Measurements from ENCODE around the gene NEK8.

The NEK8 gene

DNA sequence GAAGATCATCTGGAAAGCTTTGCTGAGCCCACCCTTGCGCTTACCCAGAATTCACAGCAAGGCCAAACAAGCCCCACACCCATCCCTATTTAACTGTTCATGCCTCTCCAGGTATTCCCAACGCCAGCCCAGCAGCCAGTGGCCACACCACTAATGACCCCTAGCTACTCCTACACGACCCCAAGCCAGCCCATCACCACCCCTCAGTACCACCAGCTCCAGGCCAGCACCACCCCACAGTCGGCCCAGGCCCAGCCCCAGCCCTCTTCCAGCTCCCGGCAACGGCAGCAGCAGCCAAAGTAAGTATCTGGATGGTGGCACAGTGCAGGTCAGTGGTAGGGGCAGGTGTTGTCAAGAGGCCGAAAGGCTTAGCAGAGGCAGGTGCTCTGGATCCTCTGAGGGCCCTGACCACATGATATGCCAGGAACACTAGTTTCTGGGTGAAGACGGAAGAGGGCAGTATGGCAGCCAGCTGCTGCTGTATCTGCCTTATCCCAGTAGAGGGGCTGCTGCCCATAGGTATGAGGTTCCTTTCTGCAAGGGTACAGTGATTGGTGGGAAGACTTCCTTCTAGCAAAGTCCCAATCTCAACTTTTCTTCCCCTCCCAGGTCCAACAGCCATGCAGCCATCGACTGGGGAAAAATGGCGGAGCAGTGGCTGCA lies 27.6 kb upstream of the NEK8 start:
- no peaks in the 10 kb centered on the region for H3K4me1 ChIP-seq (ENCODE audit: control insufficient read depth, insufficient read depth, low read length, poor library complexity, severe bottlenecking)
- H3K36me3 ChIP-seq (ENCODE audit: control insufficient read depth, insufficient read depth, low read length), result peaks cover 87% of the 10 kb centered on the region
- no peaks in the 10 kb centered on the region for H3K9me3 ChIP-seq (ENCODE audit: control insufficient read depth, low read length)
- H3K27ac ChIP-seq (ENCODE audit: low read depth, low read length, severe bottlenecking), result no peak overlapping the region
- no peak overlapping the region for H3K4me3 ChIP-seq (ENCODE audit: extremely low read depth, insufficient read depth, low read length, poor library complexity, severe bottlenecking)
- 97 to 99% methylated on average over 7 to 9 of the region's 10 CpGs for WGBS, 2 experiments (ENCODE audit: insufficient coverage in 2 of 2)

DNA sequence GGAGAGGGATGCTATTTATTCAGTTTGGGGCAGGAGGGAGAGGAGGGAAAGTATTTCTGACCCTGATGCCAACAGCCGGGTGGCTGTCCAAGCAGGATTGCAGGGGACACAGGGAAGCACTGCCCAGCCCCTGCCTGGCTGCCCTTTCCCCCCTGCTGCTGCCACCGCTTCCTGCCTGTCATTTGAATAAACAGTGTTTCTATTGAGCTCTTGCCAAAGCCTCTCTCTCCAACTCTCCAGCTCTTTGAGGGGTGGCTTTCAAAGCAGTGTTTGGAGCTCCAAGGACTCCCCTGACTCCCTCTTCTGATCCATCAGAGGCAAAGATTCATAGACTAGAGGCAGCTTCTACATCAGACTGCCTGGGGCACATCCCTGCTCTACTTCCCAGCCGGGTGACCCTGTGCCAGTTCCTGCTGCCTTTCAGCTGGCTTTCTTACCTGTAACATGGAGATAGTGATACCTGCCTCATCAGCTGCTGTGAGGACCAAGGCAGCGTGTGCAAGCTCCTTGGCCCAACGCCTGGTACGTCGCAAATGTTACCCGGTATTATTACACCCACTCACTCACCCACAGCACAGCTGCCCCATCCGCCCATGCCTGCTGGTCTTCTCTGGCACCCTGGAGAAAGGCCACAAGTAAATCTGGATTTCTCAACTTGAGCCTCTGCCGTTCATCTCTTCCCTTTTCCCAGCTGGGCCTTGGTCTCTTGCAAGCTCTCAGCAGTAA lies 26.4 kb upstream of the NEK8 start:
- Histone ChIP-seq H3K36me3 (ENCODE audit: control insufficient read depth, insufficient read depth, low read length) (peaks cover 81% of the 10 kb centered on the region), H3K4me1 (ENCODE audit: control insufficient read depth, insufficient read depth, low read length, poor library complexity, severe bottlenecking) (no peaks in the 10 kb centered on the region), H3K9me3 (ENCODE audit: control insufficient read depth, low read length) (no peaks in the 10 kb centered on the region), H3K27ac (ENCODE audit: low read depth, low read length, severe bottlenecking) (no peak overlapping the region), H3K4me3 (ENCODE audit: extremely low read depth, insufficient read depth, low read length, poor library complexity, severe bottlenecking) (no peak overlapping the region)
- WGBS, 2 experiments (ENCODE audit: insufficient coverage in 2 of 2), result 93 to 94% methylated on average over 10 of the region's 10 CpGs

DNA sequence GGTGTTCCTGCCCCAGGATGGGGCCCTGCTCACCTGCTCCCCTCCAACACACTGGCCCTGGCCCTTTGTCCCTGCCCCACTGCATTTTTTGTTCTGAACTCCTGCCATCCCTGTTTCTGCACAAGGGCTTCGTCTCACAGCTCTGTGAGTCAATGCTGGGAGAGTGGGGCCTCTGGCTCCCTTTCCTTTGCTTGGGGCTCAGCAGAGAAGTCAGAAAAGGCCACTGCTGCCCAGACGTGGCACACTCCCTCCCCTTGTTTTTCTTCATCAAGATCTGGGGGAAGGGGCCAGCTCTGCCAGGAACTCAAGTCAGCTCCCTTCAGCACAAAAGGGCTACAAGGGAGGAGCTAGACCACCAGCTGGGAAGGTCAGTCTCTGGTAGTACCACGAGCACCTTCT lies 25.8 kb upstream of the NEK8 start:
- Histone ChIP-seq H3K4me3 (ENCODE audit: extremely low read depth, insufficient read depth, low read length, poor library complexity, severe bottlenecking) (no peak overlapping the region), H3K36me3 (ENCODE audit: control insufficient read depth, insufficient read depth, low read length) (peaks cover 75% of the 10 kb centered on the region), H3K4me1 (ENCODE audit: control insufficient read depth, insufficient read depth, low read length, poor library complexity, severe bottlenecking) (no peaks in the 10 kb centered on the region), H3K27ac (ENCODE audit: low read depth, low read length, severe bottlenecking) (no peak overlapping the region), H3K9me3 (ENCODE audit: control insufficient read depth, low read length) (no peaks in the 10 kb centered on the region)
- WGBS, 2 experiments (ENCODE audit: insufficient coverage in 2 of 2), result 58 to 66% methylated on average over 2 of the region's 3 CpGs

DNA sequence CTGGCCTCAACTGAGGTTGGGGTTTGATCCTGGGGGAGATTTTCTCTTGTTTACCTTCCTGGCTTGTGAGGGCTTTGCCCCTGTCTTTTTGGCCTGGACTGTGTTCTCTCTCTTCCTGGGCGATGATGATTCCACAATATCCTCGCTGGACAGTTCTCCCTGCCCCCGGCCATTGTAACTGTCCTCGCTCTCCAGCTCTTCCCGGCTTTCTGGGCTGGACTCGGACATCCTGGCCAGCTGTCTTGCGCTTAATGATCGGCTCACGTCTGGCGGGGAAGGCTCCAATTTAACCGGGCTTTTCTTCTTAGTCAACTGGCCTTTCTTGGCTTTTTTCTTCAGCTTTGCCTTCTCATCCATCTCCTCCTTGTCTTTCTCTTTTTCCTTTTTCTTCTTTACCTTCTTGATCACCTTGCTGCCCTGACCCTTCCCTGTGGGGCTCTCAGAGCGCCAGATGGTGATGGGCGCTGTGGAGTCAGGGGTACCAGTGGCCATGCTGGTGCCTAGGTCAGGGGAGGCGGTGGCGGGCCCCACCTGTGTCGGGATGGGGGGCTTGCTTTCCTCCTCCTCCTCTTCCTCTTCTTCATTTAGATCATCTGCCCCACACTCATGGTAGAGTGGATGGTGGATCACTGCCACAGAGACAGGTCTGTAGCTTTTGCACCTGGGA lies 24.9 kb upstream of the NEK8 start:
- peaks cover 66% of the 10 kb centered on the region for H3K36me3 ChIP-seq (ENCODE audit: control insufficient read depth, insufficient read depth, low read length)
- H3K9me3 ChIP-seq (ENCODE audit: control insufficient read depth, low read length), result no peaks in the 10 kb centered on the region
- WGBS, 2 experiments (ENCODE audit: insufficient coverage in 2 of 2), result 94 to 98% methylated on average over 11 to 15 of the region's 16 CpGs
- no peak overlapping the region for H3K4me3 ChIP-seq (ENCODE audit: extremely low read depth, insufficient read depth, low read length, poor library complexity, severe bottlenecking)
- H3K4me1 ChIP-seq (ENCODE audit: control insufficient read depth, insufficient read depth, low read length, poor library complexity, severe bottlenecking), result no peaks in the 10 kb centered on the region
- H3K27ac ChIP-seq (ENCODE audit: low read depth, low read length, severe bottlenecking), result no peak overlapping the region

DNA sequence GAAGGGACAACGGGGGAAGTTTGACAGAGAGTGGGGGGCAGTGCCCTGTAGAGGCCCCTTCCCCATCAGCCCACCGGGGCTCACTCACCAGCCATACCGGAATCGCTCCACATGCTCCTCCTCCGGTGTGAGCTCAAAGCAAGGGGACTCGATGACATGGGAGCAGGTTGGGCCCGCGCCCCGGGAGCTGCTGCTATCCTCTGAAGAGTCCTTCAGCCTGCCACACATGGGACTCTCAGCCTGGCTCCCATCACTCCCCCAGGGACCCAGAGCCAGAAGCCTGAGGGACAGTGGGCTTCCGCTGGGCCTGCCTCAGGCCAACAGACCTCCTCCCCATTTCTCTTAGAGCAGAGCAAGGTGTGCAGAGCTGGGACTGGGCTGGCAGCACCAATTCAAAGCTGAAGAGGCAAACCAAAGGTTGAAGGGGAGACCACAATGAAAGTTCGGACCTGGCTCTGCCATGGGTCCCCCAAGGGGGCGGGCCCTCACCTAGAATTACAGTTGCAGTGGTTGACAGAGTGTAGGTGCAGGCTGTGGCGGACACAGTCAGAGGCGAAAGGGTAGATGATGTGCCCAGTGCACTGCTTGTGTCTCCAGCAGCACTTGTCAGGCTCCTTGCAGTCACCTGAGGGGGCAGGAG lies 24.2 kb upstream of the NEK8 start:
- H3K4me1 ChIP-seq (ENCODE audit: control insufficient read depth, insufficient read depth, low read length, poor library complexity, severe bottlenecking), result no peaks in the 10 kb centered on the region
- WGBS, 2 experiments (ENCODE audit: insufficient coverage in 2 of 2), result 92 to 94% methylated on average over 12 to 13 of the region's 14 CpGs
- H3K27ac ChIP-seq (ENCODE audit: low read depth, low read length, severe bottlenecking), result no peak overlapping the region
- peaks cover 63% of the 10 kb centered on the region for H3K36me3 ChIP-seq (ENCODE audit: control insufficient read depth, insufficient read depth, low read length)
- no peaks in the 10 kb centered on the region for H3K9me3 ChIP-seq (ENCODE audit: control insufficient read depth, low read length)
- no peak overlapping the region for H3K4me3 ChIP-seq (ENCODE audit: extremely low read depth, insufficient read depth, low read length, poor library complexity, severe bottlenecking)

DNA sequence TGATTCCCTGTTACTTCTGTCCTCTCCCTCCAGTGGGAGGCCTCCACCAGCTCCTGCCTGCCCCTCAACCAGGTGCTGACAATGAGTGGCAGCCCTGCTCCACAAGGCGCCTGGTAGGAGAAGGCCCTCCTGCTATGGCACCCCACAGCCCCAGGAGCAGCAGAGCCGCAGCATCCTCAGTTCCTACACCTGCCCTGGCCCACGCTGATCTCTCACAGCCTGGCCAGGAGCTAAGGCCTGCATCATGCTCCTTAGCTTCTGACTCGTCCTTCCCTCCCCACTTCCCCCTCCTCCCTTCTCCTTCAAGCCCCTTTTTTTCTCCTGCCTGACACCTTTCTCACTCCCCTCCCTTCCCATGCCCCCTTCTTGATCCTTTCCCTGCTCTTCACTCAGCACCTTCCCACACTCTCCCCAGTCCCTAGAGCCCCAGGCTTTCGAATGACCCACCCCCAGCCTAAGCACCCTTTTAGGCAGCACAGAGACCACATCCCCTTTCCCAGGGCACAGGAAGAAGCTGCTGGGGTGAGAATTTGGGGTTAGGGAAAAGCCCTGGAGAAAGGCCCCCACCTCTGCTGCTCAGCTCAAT lies 23.4 kb upstream of the NEK8 start:
- Histone ChIP-seq H3K27ac (ENCODE audit: low read depth, low read length, severe bottlenecking) (peak overlapping the region; percentile 16), H3K36me3 (ENCODE audit: control insufficient read depth, insufficient read depth, low read length) (peaks cover 61% of the 10 kb centered on the region), H3K9me3 (ENCODE audit: control insufficient read depth, low read length) (no peaks in the 10 kb centered on the region), H3K4me3 (ENCODE audit: extremely low read depth, insufficient read depth, low read length, poor library complexity, severe bottlenecking) (no peak overlapping the region), H3K4me1 (ENCODE audit: control insufficient read depth, insufficient read depth, low read length, poor library complexity, severe bottlenecking) (no peaks in the 10 kb centered on the region)
- 80 to 87% methylated on average over 4 to 5 of the region's 5 CpGs for WGBS, 2 experiments (ENCODE audit: insufficient coverage in 2 of 2)

DNA sequence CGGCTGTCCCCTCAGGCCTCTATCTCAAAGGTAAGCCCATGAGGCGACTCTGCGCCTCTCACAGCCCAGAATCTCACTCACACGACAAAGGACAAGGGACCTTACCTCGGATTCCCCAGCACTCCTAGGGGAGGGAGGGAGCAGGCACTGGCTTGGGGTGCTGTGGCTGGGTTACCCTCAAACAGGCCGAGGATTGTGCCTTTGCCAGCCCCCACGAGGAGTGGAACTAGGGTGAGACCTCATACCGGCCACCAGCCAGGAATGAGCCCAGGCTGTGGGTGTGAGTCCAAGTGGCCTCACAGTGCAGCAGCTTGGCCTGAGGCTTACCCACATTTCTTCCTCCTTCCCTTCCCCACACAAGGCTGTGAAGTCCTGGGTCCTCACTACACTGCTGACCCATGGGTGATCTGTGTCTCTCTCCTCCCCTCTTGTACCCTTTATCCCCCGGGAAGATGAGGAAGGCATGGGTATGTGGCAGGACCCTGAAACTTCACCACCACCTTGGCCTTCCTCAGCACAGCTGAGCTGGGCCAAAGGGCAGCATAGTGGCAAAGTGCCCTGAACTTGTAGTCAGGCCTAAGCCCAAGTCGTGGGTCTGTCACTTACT lies 22.8 kb upstream of the NEK8 start:
- Histone ChIP-seq H3K36me3 (ENCODE audit: control insufficient read depth, insufficient read depth, low read length) (peaks cover 54% of the 10 kb centered on the region), H3K4me3 (ENCODE audit: extremely low read depth, insufficient read depth, low read length, poor library complexity, severe bottlenecking) (no peak overlapping the region), H3K4me1 (ENCODE audit: control insufficient read depth, insufficient read depth, low read length, poor library complexity, severe bottlenecking) (no peaks in the 10 kb centered on the region), H3K9me3 (ENCODE audit: control insufficient read depth, low read length) (no peaks in the 10 kb centered on the region), H3K27ac (ENCODE audit: low read depth, low read length, severe bottlenecking) (peak overlapping the region; percentile 16)
- WGBS, 2 experiments (ENCODE audit: insufficient coverage in 2 of 2), result 88 to 92% methylated on average over 3 to 8 of the region's 10 CpGs

DNA sequence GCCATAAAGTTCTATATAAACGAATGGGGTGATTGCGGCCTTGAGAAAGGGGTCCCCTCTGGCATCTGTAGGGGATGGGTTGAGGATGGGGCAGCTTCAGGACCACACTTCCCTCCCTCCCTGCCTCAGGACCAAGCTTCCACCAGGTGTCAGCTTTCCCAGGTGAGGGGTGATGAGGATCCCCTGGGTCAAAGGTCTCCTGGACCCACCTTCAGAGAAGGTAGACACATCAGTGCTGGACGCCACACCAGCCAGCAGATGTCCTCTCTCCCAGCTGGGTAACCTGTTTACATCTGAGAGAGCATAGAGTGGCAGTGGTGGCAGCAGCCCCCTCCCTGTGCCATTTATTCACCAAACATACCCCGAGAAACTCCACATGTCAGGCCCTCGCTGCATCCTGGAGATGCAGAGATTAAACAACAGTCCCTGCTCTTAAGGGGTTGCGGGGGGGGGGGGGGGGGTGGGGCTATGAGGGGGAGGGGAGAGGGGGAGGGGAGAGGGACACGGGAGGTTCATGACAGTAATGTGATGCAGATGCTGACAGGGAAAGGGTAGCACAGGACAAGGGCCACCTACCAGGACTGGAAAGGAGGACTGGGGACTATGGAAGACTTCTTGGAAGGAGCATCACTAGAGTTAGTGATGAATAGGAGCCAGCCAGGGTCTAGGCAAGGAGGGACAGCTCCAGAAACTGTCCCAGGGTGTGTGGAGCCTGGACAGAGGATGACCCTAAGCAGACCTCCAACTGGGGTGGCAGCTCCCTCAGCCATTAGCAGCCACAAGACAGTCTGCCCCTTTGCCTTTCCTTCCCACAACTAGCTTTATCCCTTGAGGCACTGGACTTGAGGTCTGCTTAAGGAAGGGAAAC lies 21.9 kb upstream of the NEK8 start:
- Histone ChIP-seq H3K4me1 (ENCODE audit: control insufficient read depth, insufficient read depth, low read length, poor library complexity, severe bottlenecking) (no peaks in the 10 kb centered on the region), H3K27ac (ENCODE audit: low read depth, low read length, severe bottlenecking) (no peak overlapping the region), H3K4me3 (ENCODE audit: extremely low read depth, insufficient read depth, low read length, poor library complexity, severe bottlenecking) (no peak overlapping the region), H3K9me3 (ENCODE audit: control insufficient read depth, low read length) (no peaks in the 10 kb centered on the region), H3K36me3 (ENCODE audit: control insufficient read depth, insufficient read depth, low read length) (peaks cover 46% of the 10 kb centered on the region)
- 29 to 83% methylated on average over 1 to 2 of the region's 7 CpGs for WGBS, 2 experiments (ENCODE audit: insufficient coverage in 2 of 2)

DNA sequence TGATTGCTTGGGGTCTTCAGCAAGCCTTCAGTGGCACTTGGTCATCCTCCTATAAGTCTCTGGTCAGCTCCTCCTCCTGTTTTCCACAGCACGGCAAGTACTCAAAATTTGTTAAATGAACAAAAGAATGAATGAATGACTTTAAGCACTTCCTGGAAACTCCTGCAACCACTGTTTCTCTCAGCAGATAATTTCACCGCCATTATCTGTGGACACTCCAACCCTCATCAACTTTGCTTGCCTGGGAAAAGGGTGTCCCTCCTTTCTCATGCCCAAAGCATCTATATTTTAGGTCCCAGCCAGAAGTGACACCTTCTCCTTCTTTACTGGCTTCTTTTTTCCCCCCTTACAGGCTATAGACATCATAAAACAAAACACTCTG lies 21.3 kb upstream of the NEK8 start:
- no peak overlapping the region for H3K27ac ChIP-seq (ENCODE audit: low read depth, low read length, severe bottlenecking)
- no peaks in the 10 kb centered on the region for H3K9me3 ChIP-seq (ENCODE audit: control insufficient read depth, low read length)
- no peaks in the 10 kb centered on the region for H3K4me1 ChIP-seq (ENCODE audit: control insufficient read depth, insufficient read depth, low read length, poor library complexity, severe bottlenecking)
- no peak overlapping the region for H3K4me3 ChIP-seq (ENCODE audit: extremely low read depth, insufficient read depth, low read length, poor library complexity, severe bottlenecking)
- 100% methylated on average over 1 of the region's 2 CpGs for WGBS, 2 experiments (ENCODE audit: insufficient coverage in 2 of 2)
- H3K36me3 ChIP-seq (ENCODE audit: control insufficient read depth, insufficient read depth, low read length), result peaks cover 39% of the 10 kb centered on the region

All from mesodermal cell (in vitro differentiated cells).